Body of pancreas (tissue), 4 donors: ENCODE measurements around the gene COL1A2.

Experiments
- POLR2A ChIP-seq, 3 donors: fragments of 450-650 bp; IDR thresholded peaks; one replicate each; pipeline ENCODE4 v1.6.1; 2016; ENCODE audit warnings: antibody characterized with exemption in 3 of 3, mild to moderate bottlenecking in 2 of 3
- TF ChIP-seq, protein P1 (sequence below), 7 experiments: fragments of 450-650 bp in 4 of 7; fragments of 200-600 bp in 3 of 7; sonication (generic) in 3 of 7; IDR thresholded peaks; one replicate each; pipeline ENCODE4 v1.5.1; 2016 to 2019; ENCODE audit warnings: antibody characterized with exemption in 7 of 7

DNA sequence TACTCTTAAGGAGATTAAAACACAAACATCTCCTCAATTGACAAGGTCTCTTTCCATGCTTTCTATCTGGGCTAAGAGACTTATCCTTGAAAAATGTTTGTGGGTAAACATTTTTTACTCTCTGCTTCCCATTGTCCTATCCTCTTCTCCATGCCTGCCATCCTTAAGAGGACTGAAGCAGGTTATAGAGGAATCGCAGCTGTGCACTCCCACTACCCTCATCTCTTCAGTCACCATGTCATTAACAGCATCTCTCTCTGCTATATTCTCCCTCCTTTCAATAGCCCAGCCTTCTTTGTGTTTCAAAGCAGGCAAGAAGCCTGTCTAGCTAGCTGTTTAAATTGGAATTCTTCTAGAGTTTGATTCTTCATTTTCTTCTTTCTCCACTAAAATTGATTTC lies 22.6 kb downstream of the COL1A2 start:
- TF ChIP-seq, protein P1, sequence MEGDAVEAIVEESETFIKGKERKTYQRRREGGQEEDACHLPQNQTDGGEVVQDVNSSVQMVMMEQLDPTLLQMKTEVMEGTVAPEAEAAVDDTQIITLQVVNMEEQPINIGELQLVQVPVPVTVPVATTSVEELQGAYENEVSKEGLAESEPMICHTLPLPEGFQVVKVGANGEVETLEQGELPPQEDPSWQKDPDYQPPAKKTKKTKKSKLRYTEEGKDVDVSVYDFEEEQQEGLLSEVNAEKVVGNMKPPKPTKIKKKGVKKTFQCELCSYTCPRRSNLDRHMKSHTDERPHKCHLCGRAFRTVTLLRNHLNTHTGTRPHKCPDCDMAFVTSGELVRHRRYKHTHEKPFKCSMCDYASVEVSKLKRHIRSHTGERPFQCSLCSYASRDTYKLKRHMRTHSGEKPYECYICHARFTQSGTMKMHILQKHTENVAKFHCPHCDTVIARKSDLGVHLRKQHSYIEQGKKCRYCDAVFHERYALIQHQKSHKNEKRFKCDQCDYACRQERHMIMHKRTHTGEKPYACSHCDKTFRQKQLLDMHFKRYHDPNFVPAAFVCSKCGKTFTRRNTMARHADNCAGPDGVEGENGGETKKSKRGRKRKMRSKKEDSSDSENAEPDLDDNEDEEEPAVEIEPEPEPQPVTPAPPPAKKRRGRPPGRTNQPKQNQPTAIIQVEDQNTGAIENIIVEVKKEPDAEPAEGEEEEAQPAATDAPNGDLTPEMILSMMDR (IDR thresholded peaks at IDR 0.05): no peak
- no peak for TF ChIP-seq POLR2A (IDR thresholded peaks at IDR 0.05)
